ENCODE measurements around the gene ZBTB17.
"Not testable (repeated sequence)": the region's sequence is repeated elsewhere in the genome, so short reads cannot be mapped to it uniquely, and the experiment has no call there.

DNA sequence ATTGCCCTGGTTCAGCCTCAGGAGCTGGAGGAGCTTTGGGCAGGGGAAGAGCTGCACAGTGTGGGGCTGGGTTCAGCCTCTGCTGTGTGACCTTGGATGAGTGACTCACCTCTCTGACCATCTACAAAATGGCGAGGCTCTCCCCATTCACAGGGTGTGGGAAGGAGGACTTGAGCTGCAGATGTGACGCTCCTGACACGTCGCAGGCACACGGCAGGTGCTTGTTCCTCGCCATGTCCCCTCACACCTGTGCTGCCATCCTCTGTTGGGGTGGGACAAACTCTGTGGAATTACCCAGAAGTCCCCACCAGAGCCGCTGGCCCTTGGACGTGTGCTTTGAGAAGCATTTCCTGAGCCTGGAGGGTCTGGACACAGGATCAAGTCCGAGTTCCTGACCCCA is 45.0 kb upstream of the ZBTB17 start:
- TF ChIP-seq, protein P1, sequence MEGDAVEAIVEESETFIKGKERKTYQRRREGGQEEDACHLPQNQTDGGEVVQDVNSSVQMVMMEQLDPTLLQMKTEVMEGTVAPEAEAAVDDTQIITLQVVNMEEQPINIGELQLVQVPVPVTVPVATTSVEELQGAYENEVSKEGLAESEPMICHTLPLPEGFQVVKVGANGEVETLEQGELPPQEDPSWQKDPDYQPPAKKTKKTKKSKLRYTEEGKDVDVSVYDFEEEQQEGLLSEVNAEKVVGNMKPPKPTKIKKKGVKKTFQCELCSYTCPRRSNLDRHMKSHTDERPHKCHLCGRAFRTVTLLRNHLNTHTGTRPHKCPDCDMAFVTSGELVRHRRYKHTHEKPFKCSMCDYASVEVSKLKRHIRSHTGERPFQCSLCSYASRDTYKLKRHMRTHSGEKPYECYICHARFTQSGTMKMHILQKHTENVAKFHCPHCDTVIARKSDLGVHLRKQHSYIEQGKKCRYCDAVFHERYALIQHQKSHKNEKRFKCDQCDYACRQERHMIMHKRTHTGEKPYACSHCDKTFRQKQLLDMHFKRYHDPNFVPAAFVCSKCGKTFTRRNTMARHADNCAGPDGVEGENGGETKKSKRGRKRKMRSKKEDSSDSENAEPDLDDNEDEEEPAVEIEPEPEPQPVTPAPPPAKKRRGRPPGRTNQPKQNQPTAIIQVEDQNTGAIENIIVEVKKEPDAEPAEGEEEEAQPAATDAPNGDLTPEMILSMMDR (IDR thresholded peaks at IDR 0.05), result not testable (repeated sequence)
- TF ChIP-seq, protein P2, sequence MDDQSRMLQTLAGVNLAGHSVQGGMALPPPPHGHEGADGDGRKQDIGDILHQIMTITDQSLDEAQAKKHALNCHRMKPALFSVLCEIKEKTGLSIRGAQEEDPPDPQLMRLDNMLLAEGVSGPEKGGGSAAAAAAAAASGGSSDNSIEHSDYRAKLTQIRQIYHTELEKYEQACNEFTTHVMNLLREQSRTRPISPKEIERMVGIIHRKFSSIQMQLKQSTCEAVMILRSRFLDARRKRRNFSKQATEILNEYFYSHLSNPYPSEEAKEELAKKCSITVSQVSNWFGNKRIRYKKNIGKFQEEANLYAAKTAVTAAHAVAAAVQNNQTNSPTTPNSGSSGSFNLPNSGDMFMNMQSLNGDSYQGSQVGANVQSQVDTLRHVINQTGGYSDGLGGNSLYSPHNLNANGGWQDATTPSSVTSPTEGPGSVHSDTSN (IDR thresholded peaks at IDR 0.05), result not testable (repeated sequence)
- TF ChIP-seq RARB (CRISPR knock-in tag; IDR thresholded peaks at IDR 0.05); MAFK (IDR thresholded peaks at IDR 0.05; ENCODE audit: partially characterized antibody); ESRRA (IDR thresholded peaks at IDR 0.05; ENCODE audit: borderline replicate concordance, low read length); SREBF2 (IDR thresholded peaks at IDR 0.05); MYC (IDR thresholded peaks at IDR 0.05; ENCODE audit: borderline replicate concordance, low read length): not testable (repeated sequence)
- TF ChIP-seq, protein P3, sequence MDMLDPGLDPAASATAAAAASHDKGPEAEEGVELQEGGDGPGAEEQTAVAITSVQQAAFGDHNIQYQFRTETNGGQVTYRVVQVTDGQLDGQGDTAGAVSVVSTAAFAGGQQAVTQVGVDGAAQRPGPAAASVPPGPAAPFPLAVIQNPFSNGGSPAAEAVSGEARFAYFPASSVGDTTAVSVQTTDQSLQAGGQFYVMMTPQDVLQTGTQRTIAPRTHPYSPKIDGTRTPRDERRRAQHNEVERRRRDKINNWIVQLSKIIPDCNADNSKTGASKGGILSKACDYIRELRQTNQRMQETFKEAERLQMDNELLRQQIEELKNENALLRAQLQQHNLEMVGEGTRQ (IDR thresholded peaks at IDR 0.05), result not testable (repeated sequence)
- TF ChIP-seq, protein P4, sequence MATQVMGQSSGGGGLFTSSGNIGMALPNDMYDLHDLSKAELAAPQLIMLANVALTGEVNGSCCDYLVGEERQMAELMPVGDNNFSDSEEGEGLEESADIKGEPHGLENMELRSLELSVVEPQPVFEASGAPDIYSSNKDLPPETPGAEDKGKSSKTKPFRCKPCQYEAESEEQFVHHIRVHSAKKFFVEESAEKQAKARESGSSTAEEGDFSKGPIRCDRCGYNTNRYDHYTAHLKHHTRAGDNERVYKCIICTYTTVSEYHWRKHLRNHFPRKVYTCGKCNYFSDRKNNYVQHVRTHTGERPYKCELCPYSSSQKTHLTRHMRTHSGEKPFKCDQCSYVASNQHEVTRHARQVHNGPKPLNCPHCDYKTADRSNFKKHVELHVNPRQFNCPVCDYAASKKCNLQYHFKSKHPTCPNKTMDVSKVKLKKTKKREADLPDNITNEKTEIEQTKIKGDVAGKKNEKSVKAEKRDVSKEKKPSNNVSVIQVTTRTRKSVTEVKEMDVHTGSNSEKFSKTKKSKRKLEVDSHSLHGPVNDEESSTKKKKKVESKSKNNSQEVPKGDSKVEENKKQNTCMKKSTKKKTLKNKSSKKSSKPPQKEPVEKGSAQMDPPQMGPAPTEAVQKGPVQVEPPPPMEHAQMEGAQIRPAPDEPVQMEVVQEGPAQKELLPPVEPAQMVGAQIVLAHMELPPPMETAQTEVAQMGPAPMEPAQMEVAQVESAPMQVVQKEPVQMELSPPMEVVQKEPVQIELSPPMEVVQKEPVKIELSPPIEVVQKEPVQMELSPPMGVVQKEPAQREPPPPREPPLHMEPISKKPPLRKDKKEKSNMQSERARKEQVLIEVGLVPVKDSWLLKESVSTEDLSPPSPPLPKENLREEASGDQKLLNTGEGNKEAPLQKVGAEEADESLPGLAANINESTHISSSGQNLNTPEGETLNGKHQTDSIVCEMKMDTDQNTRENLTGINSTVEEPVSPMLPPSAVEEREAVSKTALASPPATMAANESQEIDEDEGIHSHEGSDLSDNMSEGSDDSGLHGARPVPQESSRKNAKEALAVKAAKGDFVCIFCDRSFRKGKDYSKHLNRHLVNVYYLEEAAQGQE (IDR thresholded peaks at IDR 0.05), result not testable (repeated sequence)
